ENCODE measurements around the gene CD109.
"Not testable (repeated sequence)": the region's sequence is repeated elsewhere in the genome, so short reads cannot be mapped to it uniquely, and the experiment has no call there.

Gene CD109

GRCh38 chr6:73823046-73823735 is 127.2 kb downstream of the CD109 start:
- no peak for DNase-seq (ENCODE audit: low read depth)
- TF ChIP-seq CTCF (IDR thresholded peaks at IDR 0.05; ENCODE audit: insufficient read depth, low read depth, low read length, missing control alignments), result no peak
- H3K4me3 ChIP-seq (ENCODE audit: low read depth, low read length), result no peak overlapping the region

- no peak overlapping the region for H3K4me3 ChIP-seq (ENCODE audit: low read depth, low read length)
- TF ChIP-seq CTCF (IDR thresholded peaks at IDR 0.05; ENCODE audit: insufficient read depth, low read depth, low read length, missing control alignments), result no peak
- DNase-seq (ENCODE audit: low read depth), result no peak
Observed at GRCh38 chr6:73823832-73824231, 127.8 kb downstream of the CD109 start.

GRCh38 chr6:73826571-73826970 is 130.6 kb downstream of the CD109 start:
- no peak overlapping the region for H3K4me3 ChIP-seq (ENCODE audit: low read depth, low read length)
- TF ChIP-seq CTCF (IDR thresholded peaks at IDR 0.05; ENCODE audit: insufficient read depth, low read depth, low read length, missing control alignments), result no peak
- DNase-seq (ENCODE audit: low read depth), result no peak

- TF ChIP-seq CTCF (IDR thresholded peaks at IDR 0.05; ENCODE audit: insufficient read depth, low read depth, low read length, missing control alignments), result no peak
- H3K4me3 ChIP-seq (ENCODE audit: low read depth, low read length), result no peak overlapping the region
- DNase-seq (ENCODE audit: low read depth), result no peak
Observed at GRCh38 chr6:73830119-73830518, 134.1 kb downstream of the CD109 start.

GRCh38 chr6:73832313-73832712 is 136.3 kb downstream of the CD109 start:
- no peak for DNase-seq (ENCODE audit: low read depth)
- H3K4me3 ChIP-seq (ENCODE audit: low read depth, low read length), result no peak overlapping the region
- TF ChIP-seq CTCF (IDR thresholded peaks at IDR 0.05; ENCODE audit: insufficient read depth, low read depth, low read length, missing control alignments), result no peak

GRCh38 chr6:73844696-73845095 is 148.7 kb downstream of the CD109 start:
- not testable (repeated sequence) for H3K4me3 ChIP-seq (ENCODE audit: low read depth, low read length); DNase-seq (ENCODE audit: low read depth)

GRCh38 chr6:73851048-73851447 is 155.0 kb downstream of the CD109 start:
- not testable (repeated sequence) for H3K4me3 ChIP-seq (ENCODE audit: low read depth, low read length); DNase-seq (ENCODE audit: low read depth)

- H3K4me3 ChIP-seq (ENCODE audit: low read depth, low read length), result no peak overlapping the region
Observed at GRCh38 chr6:73854998-73855718, 159.2 kb downstream of the CD109 start.

More at GRCh38 chr6:73854998-73855718, 159.2 kb downstream of the CD109 start:
- TF ChIP-seq CTCF (IDR thresholded peaks at IDR 0.05; ENCODE audit: insufficient read depth, low read depth, low read length, missing control alignments), result peak; percentile 53
- peak; percentile 72 for DNase-seq (ENCODE audit: low read depth)

All from GM12865 (cell line).